Calu3 (cell line): ENCODE results near the gene ALOX5. TPM values are rescaled to one million over a fixed set of nuclear protein-coding genes. Genes with fewer than 3 reads are reported as not detected.

Experiments
- BruUV-seq: library from RNA; stranded (reverse); fragments of 400-500 nt; replicated peaks from 2 replicates; lab custom pipeline; 2021; lab: Mats Ljungman, UMichigan
- CTCF ChIA-PET: fragments of 300-600 bp; sonication (Branson Sonifier 250); formaldehyde crosslinking; loops from one replicate; lab custom pipeline; 2022; ENCODE audit warnings: antibody characterized with exemption; lab: Charles Lee
- DNase-seq: peaks from one replicate; pipeline ENCODE4 v3.0.0; 2022
- H3K27ac Mint-ChIP-seq: one replicate; pipeline ENCODE4 v1.8.0; 2022; ENCODE audit warnings: mixed read lengths; ENCODE audit not compliant: unreplicated experiment
- H3K27me3 Mint-ChIP-seq: one replicate; pipeline ENCODE4 v1.8.0; 2022; ENCODE audit warnings: mixed read lengths; ENCODE audit not compliant: unreplicated experiment
- H3K36me3 Mint-ChIP-seq: one replicate; pipeline ENCODE4 v1.8.0; 2022; ENCODE audit warnings: mild to moderate bottlenecking, moderate library complexity, mixed read lengths; ENCODE audit not compliant: insufficient read depth, unreplicated experiment
- H3K4me1 Mint-ChIP-seq: one replicate; pipeline ENCODE4 v1.8.0; 2022; ENCODE audit warnings: mild to moderate bottlenecking, low read depth, mixed read lengths; ENCODE audit not compliant: unreplicated experiment
- H3K4me3 Mint-ChIP-seq: one replicate; pipeline ENCODE4 v1.8.0; 2022; ENCODE audit warnings: mild to moderate bottlenecking, low read depth, moderate library complexity, mixed read lengths; ENCODE audit not compliant: unreplicated experiment
- H3K9me3 Mint-ChIP-seq: one replicate; pipeline ENCODE4 v1.8.0; 2022; ENCODE audit warnings: low read depth, mixed read lengths; ENCODE audit not compliant: unreplicated experiment
- CTCF ChIP-seq: fragments of 200-600 bp; IDR thresholded peaks from one replicate; pipeline ENCODE4 v1.8.0; 2022; ENCODE audit warnings: antibody characterized with exemption; ENCODE audit not compliant: unreplicated experiment
- intact Hi-C: fragments of 100-400 bp; cut with micrococcal nuclease; formaldehyde crosslinking; loops from one replicate; pipeline ENCODE4 v1.10.0; 2022; ENCODE audit not compliant: unreplicated experiment
- total RNA-seq: library from RNA; stranded (reverse); gene quantifications from 2 replicates; pipeline ENCODE4 v1.2.3, GENCODE V29; 2022

The ALOX5 gene
- total RNA-seq, 1 experiment from 2014 or later = 44.9 TPM

- no peaks in the 10 kb centered on the region for H3K4me1 Mint-ChIP-seq
- no TSS peak for BruUV-seq
- H3K36me3 Mint-ChIP-seq = no peaks in the 10 kb centered on the region
- no peak overlapping the region for H3K4me3 Mint-ChIP-seq
- no peak for DNase-seq
- no peaks in the 10 kb centered on the region for H3K9me3 Mint-ChIP-seq
- no peaks in the 10 kb centered on the region for H3K27me3 Mint-ChIP-seq
- CTCF ChIA-PET = no interaction called here
- no peak overlapping the region for H3K27ac Mint-ChIP-seq
- TF ChIP-seq CTCF = no peak
- intact Hi-C loops = no loop called here
These were observed 114.3 kb downstream of the ALOX5 start for GRCh38 chr10:45488365-45488764.

GRCh38 chr10:45490277-45490676 lies 116.3 kb downstream of the ALOX5 start:
- no peak for TF ChIP-seq CTCF
- BruUV-seq = no TSS peak
- Mint-ChIP-seq H3K36me3 (no peaks in the 10 kb centered on the region), H3K4me3 (no peak overlapping the region), H3K27me3 (no peaks in the 10 kb centered on the region), H3K27ac (no peak overlapping the region), H3K4me1 (no peaks in the 10 kb centered on the region), H3K9me3 (no peaks in the 10 kb centered on the region)
- CTCF ChIA-PET = no interaction called here
- no peak for DNase-seq
- intact Hi-C loops = no loop called here

- H3K27me3 Mint-ChIP-seq = no peaks in the 10 kb centered on the region
- no peak overlapping the region for H3K4me3 Mint-ChIP-seq
- CTCF ChIA-PET = no interaction called here
- no TSS peak for BruUV-seq
- DNase-seq = no peak
- H3K36me3 Mint-ChIP-seq = no peaks in the 10 kb centered on the region
- no peak for TF ChIP-seq CTCF
- H3K4me1 Mint-ChIP-seq = no peaks in the 10 kb centered on the region
- H3K27ac Mint-ChIP-seq = no peak overlapping the region
- intact Hi-C loops = no loop called here
- no peaks in the 10 kb centered on the region for H3K9me3 Mint-ChIP-seq
These were observed 117.0 kb downstream of the ALOX5 start for GRCh38 chr10:45491061-45491460.

Other genes starting within 250 kb of the ALOX5 start
- not detected in 2 replicates for gene OR13A1, start 58.6 kb upstream of the ALOX5 start, total RNA-seq